Stomach (tissue), 9 donors: Measurements from ENCODE around the gene DENND4B. TPM values are rescaled to one million over a fixed set of nuclear protein-coding genes. Genes with fewer than 3 reads are reported as not detected.

Source experiments
- DNase-seq, 2 donors: peaks; one replicate each; pipeline versions ENCODE4 v3.0.0 to v3.0.0-alpha.2; 2013 to 2019
- H3K27ac ChIP-seq, 5 donors: fragments of 200-600 bp in 4 of 5; sonication (generic) in 4 of 5; one replicate each; pipeline ENCODE4 v1.5.1; 2013 to 2019; ENCODE audit warnings: mild to moderate bottlenecking in 1 of 5, moderate library complexity in 1 of 5
- H3K27me3 ChIP-seq, 3 donors: fragments of 200-600 bp; sonication (generic); one replicate each; pipeline ENCODE4 v1.5.1; 2017 to 2019; ENCODE audit warnings: mixed run types in 1 of 3
- H3K36me3 ChIP-seq, 4 donors: fragments of 200-600 bp; sonication (generic); 1 replicate in 3 of 4; 2 replicates in 1 of 4; pipeline ENCODE4 v1.5.1; 2016 to 2019
- H3K4me1 ChIP-seq, 4 donors: fragments of 200-600 bp; sonication (generic); one replicate each; pipeline ENCODE4 v1.5.1; 2016 to 2019
- H3K4me3 ChIP-seq, 4 donors: fragments of 200-600 bp; sonication (generic) in 3 of 4; one replicate each; pipeline ENCODE4 v1.5.1; 2016 to 2019; ENCODE audit warnings: mild to moderate bottlenecking in 1 of 4
- H3K9me3 ChIP-seq, 4 donors: fragments of 200-600 bp; sonication (generic); one replicate each; pipeline ENCODE4 v1.5.1; 2016 to 2019
- CTCF ChIP-seq, 7 experiments: fragments of 450-650 bp in 4 of 7; fragments of 200-600 bp in 3 of 7; sonication (generic) in 3 of 7; IDR thresholded peaks; one replicate each; pipeline ENCODE4 v1.5.1; 2016 to 2019; ENCODE audit warnings: antibody characterized with exemption in 7 of 7, control low read depth in 2 of 7, mild to moderate bottlenecking in 1 of 7
- EP300 ChIP-seq: sonication (generic); formaldehyde crosslinking; IDR thresholded peaks from one replicate; pipeline ENCODE4 v1.6.1; 2017; ENCODE audit warnings: antibody characterized with exemption
- POLR2A ChIP-seq, 4 donors: fragments of 450-650 bp; IDR thresholded peaks; one replicate each; pipeline ENCODE4 v1.6.1; 2016; ENCODE audit warnings: antibody characterized with exemption in 4 of 4, control low read depth in 2 of 4, mild to moderate bottlenecking in 1 of 4, moderate library complexity in 1 of 4
- POLR2AphosphoS5 ChIP-seq, 3 donors: sonication (generic); formaldehyde crosslinking; IDR thresholded peaks; one replicate each; pipeline ENCODE4 v1.6.1; 2016; ENCODE audit warnings: antibody characterized with exemption in 3 of 3
- WGBS, 5 donors: extraction: QIAGEN DNeasy Blood & Tissue Kit in 3 of 5; methylation state at CpG; one replicate each; pipeline versions ENCODE4 v1.1.5 to v1.1.7; 2013 to 2018; 5-methylcytosine and 5-hydroxymethylcytosine counted together
- intact Hi-C: fragments of 100-400 bp; cut with DNase I; formaldehyde crosslinking; loops from one replicate; pipeline ENCODE4 v1.15.1; 2023; ENCODE audit warnings: low total_unique reads
- polyA plus RNA-seq, 3 donors: library from polyadenylated mRNA; stranded (reverse); fragments of 200-250 nt; gene quantifications; one replicate each; pipeline ENCODE4 v1.2.3, GENCODE V29; 2013
- total RNA-seq, 5 donors: library from RNA; depleted of rRNA; stranded (reverse); fragments of >200 nt; gene quantifications; one replicate each; pipeline versions ENCODE4 v1.1.0 to v1.2.3, GENCODE V29; 2014 to 2016
- donor health status: healthy with polysubstance abuse.
- donor health status: Bipolar disorder and iron deficiency.
- donor health status: healthy.

DENND4B gene
- total and polyA plus RNA-seq, 8 donors: 11.8 to 73.0 (median 25.9) TPM

GRCh38 chr1:153978274-153978909 lies 31.9 kb upstream of the DENND4B start:
- Histone ChIP-seq H3K27me3 (no peaks in the 10 kb centered on the region), H3K4me3 (peak overlapping the region; percentile 81 to 99 (median 94)), H3K36me3 (peaks cover 32 to 66% (median 62%) of the 10 kb centered on the region in 4 donors), H3K4me1 (peaks cover 15 to 43% (median 35%) of the 10 kb centered on the region in 4 donors), H3K9me3 (no peaks in the 10 kb centered on the region), H3K27ac (peak overlapping the region in 4 of 5 donors; percentile 93 to 97 (median 96))
- 46 to 59% (median 53%) methylated on average over 9 of the region's 9 CpGs for WGBS, 5 donors
- DNase-seq: no peak
- intact Hi-C loops: no loop called here
- TF ChIP-seq POLR2AphosphoS5 (IDR thresholded peaks at IDR 0.05): no peak

- intact Hi-C loops: no loop called here
- H3K9me3 ChIP-seq: no peaks in the 10 kb centered on the region
- peak; percentile 91 to 96 for DNase-seq
- H3K27me3 ChIP-seq: no peaks in the 10 kb centered on the region
- H3K4me3 ChIP-seq: peak within 1 kb of the TSS; percentile 81 to 99 (median 94)
- peak in 1 of 7 experiments; percentile 7 for TF ChIP-seq CTCF (IDR thresholded peaks at IDR 0.05)
- TF ChIP-seq POLR2AphosphoS5 (IDR thresholded peaks at IDR 0.05): peak; percentile 81 to 97 (median 93)
- TF ChIP-seq POLR2A (IDR thresholded peaks at IDR 0.05): peak in 2 of 4 donors; percentile 12 to 69
- TF ChIP-seq EP300: no peak
- 0 to 1% (median 0%) methylated on average over 27 to 75 of the region's 75 CpGs for WGBS, 5 donors
- H3K27ac ChIP-seq: peak within 1 kb of the TSS; percentile 87 to 97 (median 94)
- peaks cover 15 to 43% (median 35%) of the 10 kb centered on the region in 4 donors for H3K4me1 ChIP-seq
- peaks cover 32 to 65% (median 61%) of the 10 kb centered on the region in 4 donors for H3K36me3 ChIP-seq
Measured at GRCh38 chr1:153977250-153978240, 31.0 kb upstream of the DENND4B start, which contains the start of gene JTB. Gene JTB, minus strand, starts transcription at chr1:153977674. Its CDS starts 422 bp downstream, at chr1:153977252.

DNA sequence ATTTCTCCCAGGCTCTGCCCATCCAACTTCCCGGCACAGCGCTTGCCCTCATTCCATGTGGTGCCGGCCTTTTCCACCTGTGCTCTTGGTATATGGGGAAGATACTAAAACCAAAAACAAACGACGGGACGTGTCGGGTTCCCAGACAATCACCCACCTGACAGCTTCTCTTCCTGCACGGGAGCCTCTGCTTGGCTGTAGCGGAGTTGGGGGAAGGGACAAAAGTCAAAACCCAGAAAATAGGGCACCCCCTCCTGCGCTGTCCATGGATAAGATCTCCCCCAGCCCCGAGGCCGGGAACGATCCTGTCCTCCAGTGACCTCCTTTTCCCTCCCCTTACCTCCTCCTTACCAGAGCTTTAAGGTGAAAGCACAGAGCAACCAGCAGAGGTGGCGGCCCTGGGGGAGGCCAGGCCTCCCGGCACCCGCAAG lies 30.3 kb upstream of the DENND4B start:
- 0 to 1% (median 1%) methylated on average over 16 of the region's 16 CpGs for WGBS, 5 donors
- Histone ChIP-seq H3K27ac (peak overlapping the region; percentile 87 to 97 (median 94)), H3K36me3 (peaks cover 26 to 62% (median 56%) of the 10 kb centered on the region in 4 donors), H3K27me3 (no peaks in the 10 kb centered on the region), H3K4me3 (peak overlapping the region; percentile 81 to 99 (median 94)), H3K9me3 (no peaks in the 10 kb centered on the region), H3K4me1 (peaks cover 15 to 43% (median 35%) of the 10 kb centered on the region in 4 donors)
- TF ChIP-seq CTCF (IDR thresholded peaks at IDR 0.05) (no peak), POLR2A (IDR thresholded peaks at IDR 0.05) (no peak), EP300 (no peak), POLR2AphosphoS5 (IDR thresholded peaks at IDR 0.05) (no peak)
- DNase-seq: no peak
- intact Hi-C loops: no loop called here

- no peak for DNase-seq
- H3K9me3 ChIP-seq: no peaks in the 10 kb centered on the region
- TF ChIP-seq EP300: no peak
- no peak for TF ChIP-seq CTCF (IDR thresholded peaks at IDR 0.05)
- no peak for TF ChIP-seq POLR2A (IDR thresholded peaks at IDR 0.05)
- TF ChIP-seq POLR2AphosphoS5 (IDR thresholded peaks at IDR 0.05): no peak
- no peak overlapping the region for H3K4me3 ChIP-seq
- WGBS, 5 donors: 63 to 79% (median 70%) methylated on average over 7 of the region's 7 CpGs
- peaks cover 26 to 38% (median 37%) of the 10 kb centered on the region in 4 donors for H3K36me3 ChIP-seq
- intact Hi-C loops: no loop called here
- H3K4me1 ChIP-seq: peaks cover 15 to 45% (median 37%) of the 10 kb centered on the region in 4 donors
- no peaks in the 10 kb centered on the region for H3K27me3 ChIP-seq
- no peak overlapping the region for H3K27ac ChIP-seq
Measured at GRCh38 chr1:153973525-153973924, 27.0 kb upstream of the DENND4B start.
